ENCODE data around the gene WNK3.

DNA sequence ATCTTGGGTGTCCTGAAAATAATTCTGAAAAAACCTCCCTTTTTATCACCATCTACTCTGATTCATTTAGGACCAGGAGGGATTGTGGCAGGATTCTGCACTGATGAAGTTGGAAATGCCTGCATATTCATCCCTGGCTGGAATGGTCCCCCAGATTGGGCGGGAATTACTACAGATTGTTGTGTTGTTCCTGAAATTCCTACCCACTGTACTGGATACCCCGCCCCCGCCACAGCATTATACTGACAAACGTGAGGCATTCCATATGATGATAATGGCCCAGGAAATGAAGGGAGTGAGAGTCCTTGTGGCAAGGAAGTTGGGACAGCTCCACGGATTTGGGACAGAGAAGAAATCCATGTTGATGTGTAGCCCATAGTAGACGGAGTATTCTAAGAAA, 159.6 kb downstream of the WNK3 start:
- TF ChIP-seq CTCF (conservative IDR thresholded peaks at IDR 0.05 in 1 of 2, IDR thresholded peaks at IDR 0.05 in 1 of 2; ENCODE audit: extremely low read depth in 1 of 2, insufficient read depth in 1 of 2, low read depth in 1 of 2, low read length in 2 of 2) (no peak), EZH2 (IDR thresholded peaks at IDR 0.05; ENCODE audit: borderline replicate concordance, low read length) (no peak)

Data from mammary epithelial cell (primary cell).